Heart left ventricle (tissue), 16 donors: ENCODE results near the gene ARHGAP26. TPM values are rescaled to one million over a fixed set of nuclear protein-coding genes. Genes with fewer than 3 reads are reported as not detected.

Source experiments
- ATAC-seq, 4 donors: fragments of 200-7000 bp; cut with Tn5 transposase; one replicate each; pipeline ENCODE4 v1.9.1; 2020 to 2022; ENCODE audit warnings: moderate library complexity in 4 of 4, mild to moderate bottlenecking in 3 of 4, moderate number of reproducible peaks in 1 of 4
- DNase-seq, 5 donors: peaks; one replicate each; pipeline ENCODE4 v3.0.0-alpha.2; 2020
- H3K27ac ChIP-seq, 12 donors: fragments of 200-600 bp; sonication (generic) in 4 of 12; one replicate each; pipeline versions ENCODE4 v1.5.0 to v1.8.0; 2016 to 2022; ENCODE audit warnings: mild to moderate bottlenecking in 2 of 12
- H3K27me3 ChIP-seq, 9 donors: fragments of 200-600 bp; sonication (generic) in 2 of 9; one replicate each; pipeline versions ENCODE4 v1.5.1 to v1.8.0; 2016 to 2022; ENCODE audit warnings: mild to moderate bottlenecking in 3 of 9
- H3K36me3 ChIP-seq, 9 donors: fragments of 200-600 bp; sonication (generic) in 2 of 9; one replicate each; pipeline versions ENCODE4 v1.5.0 to v1.8.0; 2018 to 2022; ENCODE audit warnings: mild to moderate bottlenecking in 2 of 9
- H3K4me1 ChIP-seq, 12 donors: fragments of 200-600 bp; sonication (generic) in 4 of 12; one replicate each; pipeline versions ENCODE4 v1.5.0 to v1.8.0; 2016 to 2022; ENCODE audit warnings: mild to moderate bottlenecking in 3 of 12
- H3K4me3 ChIP-seq, 12 donors: fragments of 200-600 bp; sonication (generic) in 4 of 12; one replicate each; pipeline versions ENCODE4 v1.5.0 to v1.8.0; 2017 to 2022; ENCODE audit warnings: mild to moderate bottlenecking in 9 of 12, moderate library complexity in 4 of 12
- H3K9me3 ChIP-seq, 12 donors: fragments of 200-600 bp; sonication (generic) in 4 of 12; one replicate each; pipeline versions ENCODE4 v1.5.0 to v1.8.0; 2016 to 2022; ENCODE audit warnings: mild to moderate bottlenecking in 1 of 12
- POLR2A ChIP-seq, 2 donors: fragments of 450-650 bp; IDR thresholded peaks; one replicate each; pipeline ENCODE4 v1.6.1; 2017; ENCODE audit warnings: antibody characterized with exemption in 2 of 2, mild to moderate bottlenecking in 2 of 2, moderate library complexity in 2 of 2
- WGBS, 4 donors: extraction: QIAGEN DNeasy Blood & Tissue Kit in 2 of 4; methylation state at CpG; one replicate each; pipeline versions ENCODE4 v1.1.5 to v1.1.7; 2013 to 2018; 5-methylcytosine and 5-hydroxymethylcytosine counted together
- intact Hi-C, 10 donors: fragments of 100-400 bp; cut with DNase I; formaldehyde crosslinking; loops; one replicate each; pipeline versions ENCODE4 v1.11.1 to v1.14.2; 2022
- polyA plus RNA-seq, 2 donors: library from polyadenylated mRNA; stranded (reverse); fragments of 200-250 nt; gene quantifications; one replicate each; pipeline ENCODE4 v1.2.3, GENCODE V29; 2013
- total RNA-seq, 9 donors: library from RNA; depleted of rRNA in 2 of 9; stranded (reverse); fragments of >200 nt in 2 of 9; fragmentation: NEBNext Ultra II Directional in 3 of 9; extraction: Animal tissue kit (Norgen Biotek cat#: 25700) in 3 of 9; gene quantifications; one replicate each; pipeline versions ENCODE4 v1.1.0 to v1.2.4, GENCODE V29; 2016 to 2023
- TF ChIP-seq, protein P1 (sequence below), 12 donors: fragments of 200-600 bp; sonication (generic) in 4 of 12; IDR thresholded peaks; one replicate each; pipeline versions ENCODE4 v1.5.0 to v1.8.0; 2018 to 2022; ENCODE audit warnings: antibody characterized with exemption in 12 of 12, mild to moderate bottlenecking in 5 of 12
- donor health status: ischemic (EF 13 %, LVEDD 7.1; RV severe dilation, severe dysfunction).
- donor health status: healthy with polysubstance abuse.
- donor health status: DM: no; HTN: yes; CAD: no.
- donor health status: DM: no; HTN: no; CAD: no.
- donor health status: ischemic (EF 25% LVEDD 6.9; RV normal size, moderate dysfunction).
- donor health status: ischemic (EF 25% LVEDD 5.7; RV mildly dilated, moderate dysfunction).
- donor health status: healthy.
- donor health status: DM: yes; HTN: yes; CAD: no.
- donor health status: ischemic (EF 35%, LVEDD 5.7; RV mildly dilated, moderate dysfunction).
- donor health status: nonischemic (EF 11% LVEDD 7.7; RV severe dilation, severe dysfunction).
- donor health status: DM: yes; HTN: yes; CAD: no.
- donor health status: PGD.
- donor health status: ischemic (EF 29% LVEDD 5.4; RV normal size, mild dysfunction).
- donor health status: nonischemic (EF 23%, LVEDD 6.1; RV moderate dilation, normal function).

ARHGAP26 gene
- total and polyA plus RNA-seq, 11 donors: 11.9 to 52.1 (median 33.7) TPM

DNA sequence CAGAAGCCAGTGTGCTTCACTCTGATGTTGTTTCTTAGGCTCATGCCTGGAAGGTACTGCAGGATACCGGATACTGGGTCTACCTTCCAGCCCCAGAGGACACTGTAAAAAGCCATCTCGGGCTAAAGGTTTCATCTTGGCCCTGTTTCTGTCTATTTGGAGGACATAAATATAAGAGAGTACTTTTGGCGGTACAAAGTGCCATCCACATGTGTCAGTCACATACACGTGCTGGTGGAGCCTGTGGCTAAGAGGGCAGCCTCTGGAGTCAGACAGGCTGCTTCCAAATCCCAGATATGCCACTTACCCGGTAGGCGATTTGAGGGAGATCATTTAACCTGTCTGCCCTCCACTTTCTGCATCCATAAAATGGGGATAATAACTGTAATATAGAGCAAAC lies 472.9 kb downstream of the ARHGAP26 start:
- DNase-seq (peak in 1 of 5 donors; percentile 27), ATAC-seq (no peak)
- H3K36me3 ChIP-seq: no peaks in the 10 kb centered on the region
- intact Hi-C loops: no loop called here
- TF ChIP-seq POLR2A (IDR thresholded peaks at IDR 0.05): no peak
- TF ChIP-seq, protein P1, sequence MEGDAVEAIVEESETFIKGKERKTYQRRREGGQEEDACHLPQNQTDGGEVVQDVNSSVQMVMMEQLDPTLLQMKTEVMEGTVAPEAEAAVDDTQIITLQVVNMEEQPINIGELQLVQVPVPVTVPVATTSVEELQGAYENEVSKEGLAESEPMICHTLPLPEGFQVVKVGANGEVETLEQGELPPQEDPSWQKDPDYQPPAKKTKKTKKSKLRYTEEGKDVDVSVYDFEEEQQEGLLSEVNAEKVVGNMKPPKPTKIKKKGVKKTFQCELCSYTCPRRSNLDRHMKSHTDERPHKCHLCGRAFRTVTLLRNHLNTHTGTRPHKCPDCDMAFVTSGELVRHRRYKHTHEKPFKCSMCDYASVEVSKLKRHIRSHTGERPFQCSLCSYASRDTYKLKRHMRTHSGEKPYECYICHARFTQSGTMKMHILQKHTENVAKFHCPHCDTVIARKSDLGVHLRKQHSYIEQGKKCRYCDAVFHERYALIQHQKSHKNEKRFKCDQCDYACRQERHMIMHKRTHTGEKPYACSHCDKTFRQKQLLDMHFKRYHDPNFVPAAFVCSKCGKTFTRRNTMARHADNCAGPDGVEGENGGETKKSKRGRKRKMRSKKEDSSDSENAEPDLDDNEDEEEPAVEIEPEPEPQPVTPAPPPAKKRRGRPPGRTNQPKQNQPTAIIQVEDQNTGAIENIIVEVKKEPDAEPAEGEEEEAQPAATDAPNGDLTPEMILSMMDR (IDR thresholded peaks at IDR 0.05): no peak
- H3K9me3 ChIP-seq: no peaks in the 10 kb centered on the region
- peak overlapping the region in 5 of 12 donors; percentile 53 to 85 (median 77) for H3K27ac ChIP-seq
- no peaks in the 10 kb centered on the region for H3K27me3 ChIP-seq
- H3K4me3 ChIP-seq: no peak overlapping the region
- peaks cover 0 to 18% (median 5%) of the 10 kb centered on the region in 12 donors for H3K4me1 ChIP-seq
- WGBS, 4 donors: 90 to 95% (median 94%) methylated on average over 6 of the region's 6 CpGs

DNA sequence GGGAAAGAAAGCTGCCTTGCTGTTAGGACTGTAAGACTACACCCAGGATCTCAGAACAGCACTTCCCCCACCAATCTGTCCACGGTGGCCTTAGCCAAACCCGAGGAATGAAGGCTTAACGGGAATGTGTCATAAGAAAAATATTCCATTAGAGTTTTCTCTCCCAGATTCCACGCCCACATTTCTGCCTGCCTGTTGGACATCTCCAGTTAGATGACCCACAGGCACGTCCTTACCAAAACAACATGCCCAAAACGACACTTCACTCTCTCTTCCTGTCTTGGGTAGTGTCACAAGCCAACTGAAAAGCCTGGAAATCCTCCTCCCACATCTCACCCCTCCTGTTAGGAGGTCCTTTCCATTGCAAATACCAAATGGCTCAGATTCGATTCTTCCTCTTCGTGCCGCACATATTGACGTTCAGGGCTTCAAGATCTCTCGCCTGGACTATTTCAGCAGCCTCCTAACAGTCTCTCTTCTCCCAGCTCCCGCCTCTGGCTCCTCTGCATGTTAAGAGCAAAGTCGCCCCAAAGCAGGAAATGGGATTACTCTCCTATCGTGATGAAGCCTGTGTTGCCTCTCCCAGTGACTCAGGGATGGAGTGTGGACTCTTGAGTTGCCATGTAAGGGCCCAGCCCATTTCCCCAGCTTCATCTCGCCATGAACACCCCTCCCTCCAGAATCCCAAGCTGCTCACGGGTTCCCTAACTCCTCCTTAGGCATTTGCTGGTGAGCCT lies 474.0 kb downstream of the ARHGAP26 start:
- H3K9me3 ChIP-seq: no peaks in the 10 kb centered on the region
- peak overlapping the region in 6 of 12 donors; percentile 5 to 35 (median 18) for H3K4me3 ChIP-seq
- no peaks in the 10 kb centered on the region for H3K27me3 ChIP-seq
- intact Hi-C loops: no loop called here
- TF ChIP-seq, protein P1 (IDR thresholded peaks at IDR 0.05): no peak
- TF ChIP-seq POLR2A (IDR thresholded peaks at IDR 0.05): no peak
- DNase-seq: peak; percentile 50 to 67 (median 56)
- H3K4me1 ChIP-seq: peaks cover 0 to 18% (median 7%) of the 10 kb centered on the region in 12 donors
- no peaks in the 10 kb centered on the region for H3K36me3 ChIP-seq
- 55 to 71% (median 63%) methylated on average over 16 of the region's 16 CpGs for WGBS, 4 donors
- peak overlapping the region in 11 of 12 donors; percentile 39 to 85 (median 68) for H3K27ac ChIP-seq
- ATAC-seq: peak; percentile 81 to 87 (median 86)

DNA sequence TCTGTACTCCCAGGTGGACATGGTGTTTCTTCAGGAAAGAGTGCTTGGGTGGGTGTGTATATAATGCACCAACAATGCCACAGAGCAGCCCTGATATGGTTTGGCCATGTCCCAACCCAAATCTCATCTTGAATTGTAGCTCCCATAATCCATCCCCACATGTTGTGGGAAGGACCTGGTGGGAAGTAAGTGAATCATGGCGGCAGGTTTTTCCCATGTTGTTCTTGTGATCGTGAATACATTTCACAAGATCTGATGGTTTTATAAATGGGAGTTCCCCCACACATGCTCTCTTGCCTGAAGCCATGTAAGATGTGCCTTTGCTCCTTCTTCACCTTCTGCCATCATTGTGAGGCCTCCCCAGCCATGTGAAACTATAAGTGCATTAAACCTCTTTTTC lies 474.8 kb downstream of the ARHGAP26 start:
- H3K27me3 ChIP-seq: no peaks in the 10 kb centered on the region
- peak overlapping the region in 5 of 12 donors; percentile 39 to 77 (median 65) for H3K27ac ChIP-seq
- H3K4me1 ChIP-seq: peaks cover 0 to 24% (median 9%) of the 10 kb centered on the region in 12 donors
- DNase-seq (no peak), ATAC-seq (no peak)
- intact Hi-C loops: no loop called here
- TF ChIP-seq, protein P1 (IDR thresholded peaks at IDR 0.05): no peak
- no peak for TF ChIP-seq POLR2A (IDR thresholded peaks at IDR 0.05)
- no peaks in the 10 kb centered on the region for H3K36me3 ChIP-seq
- H3K4me3 ChIP-seq: no peak overlapping the region
- 70 to 100% (median 90%) methylated on average over 2 of the region's 2 CpGs for WGBS, 4 donors
- no peaks in the 10 kb centered on the region for H3K9me3 ChIP-seq

DNA sequence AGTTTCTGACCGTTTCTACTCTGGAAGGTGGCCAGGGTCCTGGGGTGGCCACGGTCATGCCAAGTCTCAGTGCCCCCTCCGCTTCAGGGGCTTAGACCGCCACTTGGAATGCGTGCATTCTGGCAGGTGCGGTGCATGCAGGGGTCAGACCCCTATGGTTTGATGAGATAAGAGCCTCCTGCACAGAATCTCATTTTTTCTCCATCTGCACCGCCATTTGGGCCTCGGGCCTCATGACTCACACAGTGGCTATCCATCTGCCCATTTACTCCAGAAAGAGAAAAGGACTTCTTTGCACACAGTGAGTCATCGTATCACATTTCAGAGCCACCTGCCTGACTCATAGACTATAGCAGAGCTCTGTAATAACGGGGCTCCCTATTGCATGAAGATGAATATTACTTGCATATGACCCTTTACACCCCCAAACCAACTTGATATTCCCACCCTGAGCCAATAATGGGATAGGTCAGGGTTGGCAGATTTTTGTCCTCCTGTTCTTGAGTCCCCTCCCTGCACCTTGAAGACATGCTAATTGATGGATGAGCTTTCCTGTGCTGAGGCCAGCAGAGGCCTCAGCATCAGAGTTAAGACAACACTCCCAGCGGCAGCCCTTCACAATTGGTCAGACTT lies 475.9 kb downstream of the ARHGAP26 start:
- Histone ChIP-seq H3K27ac (no peak overlapping the region), H3K4me3 (no peak overlapping the region), H3K9me3 (no peaks in the 10 kb centered on the region), H3K36me3 (no peaks in the 10 kb centered on the region), H3K27me3 (no peaks in the 10 kb centered on the region), H3K4me1 (peaks cover 0 to 24% (median 9%) of the 10 kb centered on the region in 12 donors)
- WGBS, 4 donors: 94 to 97% (median 95%) methylated on average over 10 to 11 of the region's 11 CpGs
- intact Hi-C loops: no loop called here
- DNase-seq (no peak), ATAC-seq (no peak)
- no peak for TF ChIP-seq POLR2A (IDR thresholded peaks at IDR 0.05)
- TF ChIP-seq, protein P1 (IDR thresholded peaks at IDR 0.05): no peak
